ENCODE results near the gene RAB20.

- TF ChIP-seq POLR2A (IDR thresholded peaks at IDR 0.05; ENCODE audit: low read depth, low read length) (no peak), RCOR1 (conservative IDR thresholded peaks at IDR 0.05; ENCODE audit: low read depth, low read length) (no peak), SUZ12 (IDR thresholded peaks at IDR 0.05; ENCODE audit: unreplicated experiment) (no peak), CTCF (IDR thresholded peaks at IDR 0.05 in 2 of 3, conservative IDR thresholded peaks at IDR 0.05 in 1 of 3; ENCODE audit: control insufficient read depth in 2 of 3, extremely low read depth in 1 of 3, insufficient read depth in 1 of 3, low read depth in 3 of 3, low read length in 3 of 3) (no peak), BHLHE40 (IDR thresholded peaks at IDR 0.05; ENCODE audit: borderline replicate concordance in 1 of 2, low read depth in 2 of 2, low read length in 1 of 2) (no peak), SP1 (IDR thresholded peaks at IDR 0.05; ENCODE audit: low read depth, low read length) (no peak), POLR2AphosphoS5 (IDR thresholded peaks at IDR 0.05; ENCODE audit: low read length) (no peak), CREB1 (IDR thresholded peaks at IDR 0.05; ENCODE audit: low read depth) (no peak), BRCA1 (IDR thresholded peaks at IDR 0.05; ENCODE audit: low read depth, low read length) (no peak), SREBF2 (IDR thresholded peaks at IDR 0.05; ENCODE audit: low read length) (no peak), EZH2 (IDR thresholded peaks at IDR 0.05; ENCODE audit: borderline replicate concordance, control insufficient read depth, low read depth, low read length) (no peak), MTA3 (IDR thresholded peaks at IDR 0.05; ENCODE audit: borderline replicate concordance, low read length) (no peak), RFX5 (IDR thresholded peaks at IDR 0.05; ENCODE audit: low read depth, low read length) (no peak), FOXM1 (IDR thresholded peaks at IDR 0.05; ENCODE audit: low read depth, low read length) (no peak)
Measured at GRCh38 chr13:110592665-110593064, 31.1 kb upstream of the RAB20 start.
